GM12892 (cell line): ENCODE data around the gene PLSCR3.
"Not testable (repeated sequence)": the region's sequence is repeated elsewhere in the genome, so short reads cannot be mapped to it uniquely, and the experiment has no call there.

Experiments
- DNase-seq: peaks from one replicate; pipeline ENCODE4 v3.0.0; 2011; ENCODE audit not compliant: insufficient read length
- FAIRE-seq: peaks from 2 replicates; lab custom pipeline; 2011; peaks lifted over from hg19 to GRCh38; lab: Jason Lieb, UNC
- POLR2A ChIP-seq: IDR thresholded peaks from 2 replicates; pipeline ENCODE4 v1.6.1; 2011; ENCODE audit warnings: low read depth, low read length, control low read depth
- POLR2AphosphoS5 ChIP-seq: IDR thresholded peaks from 2 replicates; pipeline ENCODE4 v1.6.1; 2011; ENCODE audit warnings: low read depth, low read length, control low read depth
- TAF1 ChIP-seq: IDR thresholded peaks from 2 replicates; pipeline ENCODE4 v1.6.1; 2011; ENCODE audit warnings: low read depth, mild to moderate bottlenecking, control low read depth, low read length, borderline replicate concordance

Gene PLSCR3

DNA sequence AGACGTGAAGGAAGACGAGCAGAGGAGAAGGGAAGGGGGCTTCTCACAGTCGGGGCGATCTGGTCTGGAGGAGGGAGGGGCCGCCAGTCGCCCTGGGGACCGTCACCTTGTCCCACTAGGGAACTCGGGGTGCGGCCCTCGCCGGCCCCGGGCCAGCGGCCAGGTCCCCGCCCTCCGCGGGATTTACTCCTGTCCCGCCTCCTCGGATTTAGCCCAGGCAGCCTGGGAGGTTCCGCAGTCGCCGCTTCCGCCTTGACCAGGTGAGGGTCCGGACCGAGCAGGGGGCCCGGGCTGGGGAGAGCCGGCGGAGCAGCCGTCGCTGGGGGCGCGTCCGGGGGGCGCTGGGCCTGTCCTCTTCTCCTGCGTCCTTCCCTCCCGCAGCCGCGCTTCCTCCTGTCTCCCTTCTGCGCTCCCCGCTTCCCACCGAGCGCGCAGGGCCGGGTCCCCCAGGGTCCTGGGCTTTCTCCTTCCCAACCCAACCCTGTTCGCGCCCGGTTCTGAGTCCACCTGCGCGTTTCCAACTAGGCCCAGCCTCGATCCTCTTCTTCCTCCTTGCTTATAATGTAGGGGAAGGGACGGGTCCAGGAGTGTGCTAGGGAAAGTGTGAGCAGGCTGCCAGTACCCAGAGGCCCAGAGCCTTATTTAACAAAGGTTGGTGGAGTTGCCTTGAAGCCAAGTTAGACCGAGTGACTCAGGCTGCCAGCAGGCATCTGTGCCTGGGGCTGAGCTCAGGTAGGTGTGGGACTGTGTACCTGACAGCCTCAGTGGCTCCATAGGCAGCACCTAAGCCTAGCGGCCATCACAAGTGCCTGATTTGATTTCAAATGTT, 13.3 kb downstream of the PLSCR3 start, which contains the start of gene TNK1:
Gene TNK1 (plus strand): TSS at position 235 of the 829 bp plus-strand sequence. CDS start 1,838 bp downstream, outside the sequence.
- TF ChIP-seq POLR2AphosphoS5 (no peak), TAF1 (no peak), POLR2A (no peak)
- FAIRE-seq (no peak), DNase-seq (no peak)

DNA sequence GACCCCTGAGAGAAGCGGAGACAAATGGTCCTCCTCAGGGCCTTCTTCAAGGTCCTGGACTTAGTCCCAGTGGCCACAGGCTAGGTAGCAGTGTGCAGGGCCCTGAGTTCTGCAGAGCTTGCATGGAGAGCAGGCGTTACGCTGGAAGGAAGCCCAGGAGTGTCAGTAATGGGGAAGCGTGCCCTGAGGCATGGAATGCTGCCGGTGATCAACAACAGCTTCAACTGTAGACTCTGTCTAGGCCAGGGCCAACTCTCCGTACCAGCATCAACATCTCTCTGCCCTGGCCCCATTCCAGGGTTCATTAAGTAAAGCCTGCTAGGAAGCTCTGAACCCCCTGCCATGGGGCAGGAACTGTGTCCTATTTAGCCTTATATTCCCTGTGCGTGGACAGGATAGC, 14.0 kb downstream of the PLSCR3 start:
- no peak for FAIRE-seq
- no peak for DNase-seq
- TF ChIP-seq POLR2A (no peak), POLR2AphosphoS5 (no peak), TAF1 (no peak)

GRCh38 chr17:7379134-7379533, 15.2 kb downstream of the PLSCR3 start:
- FAIRE-seq (no peak), DNase-seq (no peak)
- no peak for TF ChIP-seq TAF1
- no peak for TF ChIP-seq POLR2A
- TF ChIP-seq POLR2AphosphoS5 = no peak

DNA sequence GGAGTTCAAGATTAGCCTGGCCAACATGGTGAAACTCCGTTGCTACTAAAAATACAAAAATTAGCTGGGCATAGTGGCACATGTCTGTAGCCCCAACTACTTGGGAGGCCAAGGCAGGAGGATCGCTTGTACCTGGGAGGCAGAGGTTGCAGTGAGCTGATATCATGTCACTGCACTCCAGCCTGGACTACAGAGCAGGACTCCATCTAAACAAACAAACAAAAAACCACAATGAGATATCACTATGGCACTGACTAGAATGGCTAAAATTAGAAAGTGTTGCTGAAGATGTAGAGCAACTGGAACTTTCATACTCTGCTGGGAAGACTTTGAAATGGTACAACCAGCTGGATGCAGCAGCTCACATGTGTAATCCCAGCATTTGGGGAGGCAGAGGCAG, 20.0 kb downstream of the PLSCR3 start:
- TF ChIP-seq TAF1 (no peak), POLR2A (no peak), POLR2AphosphoS5 (no peak)
- DNase-seq (no peak), FAIRE-seq (no peak)

GRCh38 chr17:7370853-7371252, 23.5 kb downstream of the PLSCR3 start:
- DNase-seq (no peak), FAIRE-seq (no peak)
- TF ChIP-seq POLR2AphosphoS5 (no peak), TAF1 (no peak), POLR2A (no peak)

GRCh38 chr17:7369825-7370224, 24.5 kb downstream of the PLSCR3 start:
- no peak for DNase-seq
- no peak for FAIRE-seq
- TF ChIP-seq POLR2A = no peak
- TF ChIP-seq POLR2AphosphoS5 = no peak
- no peak for TF ChIP-seq TAF1

DNA sequence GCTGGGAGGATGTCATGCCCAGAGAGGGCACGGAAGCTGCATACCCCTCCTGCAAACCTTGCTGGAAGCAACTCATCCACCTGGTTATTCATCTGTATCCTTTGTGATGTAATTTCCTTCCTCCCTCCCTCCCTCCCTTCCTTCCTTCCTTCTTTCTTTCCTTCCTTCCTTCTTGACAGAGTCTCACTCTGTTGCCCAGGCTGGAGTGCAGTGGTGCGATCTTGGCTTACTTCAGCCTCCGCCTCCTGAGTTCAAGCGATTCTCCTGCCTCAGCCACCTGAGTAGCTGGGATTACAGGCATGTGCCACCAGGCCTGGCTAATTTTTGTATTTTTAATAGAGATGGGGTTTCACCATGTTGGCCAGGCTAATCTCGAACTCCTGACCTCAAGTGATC, 25.7 kb downstream of the PLSCR3 start:
- FAIRE-seq, DNase-seq: not testable (repeated sequence)

DNA sequence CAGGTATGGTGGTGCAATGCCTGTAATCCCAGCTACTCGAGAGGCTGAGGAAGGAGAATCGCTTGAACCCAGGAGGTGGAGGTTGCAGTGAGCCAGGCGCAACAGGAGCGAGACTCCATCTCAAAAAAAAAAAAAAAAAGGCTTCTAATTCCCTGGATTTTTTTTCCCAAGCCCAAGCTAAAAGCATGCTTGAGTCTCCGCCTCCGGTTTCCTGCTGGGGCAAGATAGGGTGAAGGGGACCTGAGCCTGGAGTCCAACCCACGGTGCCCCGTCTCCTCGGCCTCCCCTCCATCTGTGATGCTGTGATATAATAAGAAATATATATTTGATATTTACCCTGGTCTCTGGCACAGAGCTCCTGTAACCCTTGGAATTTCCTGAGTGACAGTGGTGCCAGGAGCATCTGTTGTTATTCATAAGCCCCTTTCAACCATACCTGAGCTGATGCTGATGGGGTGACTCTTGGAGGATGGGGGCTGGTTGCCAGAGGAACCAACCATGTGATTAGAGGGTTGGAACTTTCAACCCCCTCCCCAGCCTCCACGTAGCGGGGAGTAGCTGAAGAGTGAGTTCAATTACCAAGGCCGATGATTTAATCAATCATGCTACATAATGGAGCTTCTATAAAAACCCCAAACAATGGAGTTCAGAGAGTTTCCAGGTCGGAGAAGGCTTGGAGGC, 26.3 kb downstream of the PLSCR3 start:
- TF ChIP-seq POLR2A (no peak), POLR2AphosphoS5 (no peak), TAF1 (no peak)

GRCh38 chr17:7367083-7367482, 27.2 kb downstream of the PLSCR3 start:
- no peak for DNase-seq
- FAIRE-seq = no peak
- TF ChIP-seq POLR2A (no peak), TAF1 (no peak), POLR2AphosphoS5 (no peak)

More for the DNA sequence above, 26.3 kb downstream of the PLSCR3 start:
- DNase-seq (no peak), FAIRE-seq (no peak)

- FAIRE-seq, DNase-seq: not testable (repeated sequence)
These were observed 28.4 kb downstream of the PLSCR3 start for GRCh38 chr17:7365963-7366362.

GRCh38 chr17:7363311-7363710, 31.0 kb downstream of the PLSCR3 start:
- no peak for TF ChIP-seq POLR2A
- no peak for TF ChIP-seq POLR2AphosphoS5
- TF ChIP-seq TAF1 = no peak
- DNase-seq = no peak
- no peak for FAIRE-seq

DNA sequence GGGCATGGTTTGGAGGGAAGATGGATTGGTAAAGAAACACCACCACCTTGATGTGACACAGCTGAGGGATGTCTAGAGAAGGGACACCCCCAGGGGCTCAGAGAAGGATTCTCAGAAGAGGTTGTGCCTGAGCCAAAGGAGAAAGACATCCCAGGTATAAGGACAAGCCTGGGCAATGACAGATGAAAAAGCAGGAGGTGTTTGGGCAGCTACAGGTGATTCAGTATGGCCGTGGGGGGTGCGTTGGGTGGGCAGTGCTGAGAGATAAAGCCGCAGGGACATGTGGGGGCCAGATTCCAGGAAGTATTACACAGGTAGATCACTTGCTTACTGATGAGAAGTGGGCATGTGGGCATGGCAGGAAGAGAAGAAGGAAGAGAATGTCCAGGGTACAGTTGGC, 32.4 kb downstream of the PLSCR3 start:
- TF ChIP-seq POLR2AphosphoS5 = no peak
- TF ChIP-seq TAF1 = no peak
- no peak for TF ChIP-seq POLR2A
- FAIRE-seq (no peak), DNase-seq (no peak)
